Osteocyte (in vitro differentiated cells): ENCODE results near the gene HMCN2. TPM values are rescaled to one million over a fixed set of nuclear protein-coding genes. Genes with fewer than 3 reads are reported as not detected.

Source experiments
- DNase-seq: peaks from one replicate; pipeline ENCODE4 v3.0.0; 2021; ENCODE audit warnings: mixed read lengths; ENCODE audit not compliant: unreplicated experiment; ENCODE audit errors: extremely low spot score
- H3K27ac Mint-ChIP-seq: one replicate; pipeline ENCODE4 v1.8.0; 2021; ENCODE audit warnings: mild to moderate bottlenecking, mixed read lengths; ENCODE audit not compliant: unreplicated experiment
- H3K27me3 Mint-ChIP-seq: one replicate; pipeline ENCODE4 v1.8.0; 2021; ENCODE audit warnings: mixed read lengths; ENCODE audit not compliant: unreplicated experiment
- H3K36me3 Mint-ChIP-seq: one replicate; pipeline ENCODE4 v1.8.0; 2021; ENCODE audit warnings: mixed read lengths; ENCODE audit not compliant: unreplicated experiment
- H3K4me1 Mint-ChIP-seq: one replicate; pipeline ENCODE4 v1.8.0; 2021; ENCODE audit warnings: mixed read lengths; ENCODE audit not compliant: unreplicated experiment
- H3K4me3 Mint-ChIP-seq: one replicate; pipeline ENCODE4 v1.8.0; 2021; ENCODE audit warnings: mild to moderate bottlenecking, moderate library complexity, mixed read lengths; ENCODE audit not compliant: unreplicated experiment
- H3K9me3 Mint-ChIP-seq: one replicate; pipeline ENCODE4 v1.8.0; 2021; ENCODE audit warnings: mixed read lengths; ENCODE audit not compliant: unreplicated experiment
- CTCF ChIP-seq: fragments of 200-600 bp; sonication (generic); IDR thresholded peaks from 2 replicates; pipeline ENCODE4 v1.5.0; 2021; ENCODE audit warnings: antibody characterized with exemption, mild to moderate bottlenecking, moderate library complexity
- total RNA-seq: library from RNA; stranded (reverse); gene quantifications from 2 replicates; pipeline ENCODE4 v1.2.1, GENCODE V29; 2021

The HMCN2 gene
- total RNA-seq, 1 donor from 2014 or later: 0.05 TPM

DNA sequence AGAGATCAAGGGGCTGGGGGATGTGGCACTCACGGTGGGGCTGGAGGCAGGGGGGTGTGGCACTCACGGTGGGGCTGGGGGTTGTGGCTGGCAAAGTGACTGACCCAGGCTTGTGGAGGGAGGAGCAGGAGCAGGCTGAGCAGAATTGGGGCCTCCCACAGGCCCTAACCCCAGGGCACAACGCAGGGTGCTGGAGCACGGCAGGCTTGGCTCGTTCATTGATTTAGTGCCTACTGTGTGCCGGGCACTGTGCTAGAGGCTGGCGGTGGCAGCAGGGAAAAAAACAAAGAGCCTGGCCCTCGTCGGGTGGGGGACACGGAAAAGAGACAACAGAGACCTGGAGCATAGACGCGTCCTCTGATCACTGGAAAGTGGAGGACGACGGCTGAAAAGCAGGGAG lies 80.9 kb downstream of the HMCN2 start:
- DNase-seq: no peak
- Mint-ChIP-seq H3K4me1 (no peaks in the 10 kb centered on the region), H3K27me3 (peaks cover 15% of the 10 kb centered on the region), H3K27ac (no peak overlapping the region), H3K36me3 (no peaks in the 10 kb centered on the region), H3K9me3 (no peaks in the 10 kb centered on the region), H3K4me3 (no peak overlapping the region)
- no peak for TF ChIP-seq CTCF

GRCh38 chr9:130347036-130347435 lies 81.5 kb downstream of the HMCN2 start:
- Mint-ChIP-seq H3K4me3 (no peak overlapping the region), H3K27me3 (peaks cover 15% of the 10 kb centered on the region), H3K4me1 (no peaks in the 10 kb centered on the region), H3K9me3 (no peaks in the 10 kb centered on the region), H3K36me3 (no peaks in the 10 kb centered on the region), H3K27ac (no peak overlapping the region)
- no peak for TF ChIP-seq CTCF
- no peak for DNase-seq

GRCh38 chr9:130347931-130348330 lies 82.4 kb downstream of the HMCN2 start:
- H3K36me3 Mint-ChIP-seq: no peaks in the 10 kb centered on the region
- H3K4me3 Mint-ChIP-seq: no peak overlapping the region
- H3K4me1 Mint-ChIP-seq: no peaks in the 10 kb centered on the region
- no peak overlapping the region for H3K27ac Mint-ChIP-seq
- peaks cover 15% of the 10 kb centered on the region for H3K27me3 Mint-ChIP-seq
- DNase-seq: no peak
- H3K9me3 Mint-ChIP-seq: no peaks in the 10 kb centered on the region
- no peak for TF ChIP-seq CTCF

GRCh38 chr9:130348341-130348740 lies 82.8 kb downstream of the HMCN2 start:
- no peaks in the 10 kb centered on the region for H3K4me1 Mint-ChIP-seq
- peaks cover 16% of the 10 kb centered on the region for H3K27me3 Mint-ChIP-seq
- no peaks in the 10 kb centered on the region for H3K36me3 Mint-ChIP-seq
- no peak for DNase-seq
- no peaks in the 10 kb centered on the region for H3K9me3 Mint-ChIP-seq
- H3K4me3 Mint-ChIP-seq: no peak overlapping the region
- no peak overlapping the region for H3K27ac Mint-ChIP-seq
- no peak for TF ChIP-seq CTCF

DNA sequence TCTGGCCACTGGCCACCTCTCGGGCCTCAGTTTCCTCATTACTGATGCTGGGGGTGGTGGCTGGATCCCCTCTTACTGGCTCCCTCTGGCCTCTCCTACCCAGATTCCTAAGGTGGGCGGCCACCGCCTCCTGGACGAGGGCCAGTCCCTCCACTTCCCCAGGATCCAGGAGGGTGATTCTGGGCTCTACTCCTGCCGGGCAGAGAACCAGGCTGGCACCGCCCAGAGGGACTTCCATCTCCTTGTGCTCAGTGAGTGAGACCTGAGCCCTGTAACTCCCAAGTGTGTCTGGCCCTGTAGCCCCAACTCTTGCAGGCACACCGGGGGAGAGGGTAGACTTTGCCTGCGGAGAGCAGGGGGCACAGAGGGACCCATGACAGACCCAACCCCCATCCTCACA lies 83.3 kb downstream of the HMCN2 start:
- no peak for TF ChIP-seq CTCF
- Mint-ChIP-seq H3K9me3 (no peaks in the 10 kb centered on the region), H3K27ac (no peak overlapping the region), H3K4me1 (no peaks in the 10 kb centered on the region), H3K36me3 (no peaks in the 10 kb centered on the region), H3K27me3 (peaks cover 19% of the 10 kb centered on the region), H3K4me3 (no peak overlapping the region)
- no peak for DNase-seq
